CD4-positive, alpha-beta T cell (primary cell): ENCODE measurements around the gene CDK16. TPM values are rescaled to one million over a fixed set of nuclear protein-coding genes. Genes with fewer than 3 reads are reported as not detected.

Source experiments
- ATAC-seq: fragments of 200-7000 bp; cut with Tn5 transposase; one replicate; pipeline ENCODE4 v1.10.0; 2022; ENCODE audit warnings: mild to moderate bottlenecking; ENCODE audit not compliant: poor library complexity
- CTCF ChIA-PET: fragments of 350-600 bp; sonication (Branson Sonifier 250); formaldehyde crosslinking; loops from one replicate; lab custom pipeline; 2021; ENCODE audit warnings: antibody characterized with exemption, inconsistent platforms; lab: Charles Lee
- POLR2A ChIA-PET: fragments of 350-600 bp; sonication (Branson Sonifier 250); formaldehyde crosslinking; loops from one replicate; lab custom pipeline; 2021; ENCODE audit warnings: antibody characterized with exemption, inconsistent platforms; lab: Charles Lee
- DNase-seq, 14 experiments: peaks; one replicate each; pipeline ENCODE4 v3.0.0-alpha.2; 2013 to 2020; ENCODE audit warnings: mixed read lengths in 2 of 14
- H3K27ac ChIP-seq, 2 donors: one replicate each; pipeline versions ENCODE4 v1.5.1 to v1.7.0; 2013; ENCODE audit warnings: low read length in 2 of 2, low read depth in 1 of 2, mild to moderate bottlenecking in 1 of 2
- H3K27me3 ChIP-seq, 2 experiments: 1 replicate in 1 of 2; 2 replicates in 1 of 2; pipeline versions ENCODE4 v1.6.1 to v1.7.0; 2013; ENCODE audit warnings: low read length in 2 of 2, control low read depth in 1 of 2, mild to moderate bottlenecking in 1 of 2, moderate library complexity in 1 of 2; ENCODE audit not compliant: insufficient read depth in 2 of 2, control insufficient read depth in 1 of 2
- H3K36me3 ChIP-seq: one replicate; pipeline ENCODE4 v1.6.1; 2013; ENCODE audit warnings: low read length, control low read depth; ENCODE audit not compliant: insufficient read depth
- H3K4me1 ChIP-seq: one replicate; pipeline ENCODE4 v1.6.1; 2013; ENCODE audit warnings: low read length, control low read depth; ENCODE audit not compliant: insufficient read depth
- H3K4me3 ChIP-seq: one replicate; pipeline ENCODE4 v1.5.1; 2013; ENCODE audit warnings: mild to moderate bottlenecking, low read length, moderate library complexity
- H3K9me3 ChIP-seq, 2 experiments: 1 replicate in 1 of 2; 2 replicates in 1 of 2; pipeline versions ENCODE4 v1.6.1 to v1.7.0; 2013; ENCODE audit warnings: low read length in 2 of 2, mild to moderate bottlenecking in 2 of 2, control low read depth in 1 of 2, moderate library complexity in 1 of 2; ENCODE audit not compliant: control insufficient read depth in 1 of 2, insufficient read depth in 1 of 2
- H3K27ac Mint-ChIP-seq: one replicate; pipeline ENCODE4 v1.8.0; 2020; ENCODE audit warnings: mixed read lengths
- H3K27me3 Mint-ChIP-seq: one replicate; pipeline ENCODE4 v1.8.0; 2021; ENCODE audit warnings: mixed read lengths
- H3K36me3 Mint-ChIP-seq: one replicate; pipeline ENCODE4 v1.8.0; 2021; ENCODE audit warnings: low read depth, mixed read lengths
- H3K4me1 Mint-ChIP-seq: one replicate; pipeline ENCODE4 v1.8.0; 2021; ENCODE audit warnings: low read depth, mixed read lengths
- H3K4me3 Mint-ChIP-seq: one replicate; pipeline ENCODE4 v1.8.0; 2020; ENCODE audit warnings: mild to moderate bottlenecking, mixed read lengths
- H3K9me3 Mint-ChIP-seq: one replicate; pipeline ENCODE4 v1.8.0; 2020; ENCODE audit warnings: mixed read lengths
- intact Hi-C, 2 experiments: fragments of 100-400 bp; cut with DNase I in 1 of 2; cut with micrococcal nuclease in 1 of 2; formaldehyde crosslinking; loops; one replicate each; pipeline versions ENCODE4 v1.15.1 to v1.9.0; 2023 to 2025; cut with DNase I, micrococcal nuclease
- polyA plus RNA-seq, 2 donors: library from polyadenylated mRNA; unstranded; fragments of 120-200 nt; gene quantifications; one replicate each; pipeline ENCODE4 v1.2.1, GENCODE V29; 2013
- total RNA-seq, 174 experiments: library from RNA in 2 of 174; stranded (reverse) in 2 of 174; gene quantifications; one replicate each; pipeline ENCODE4 v1.2.3 and lab custom pipeline; 2021 to 2026
- TF ChIP-seq, protein P1 (sequence below): fragments of 200-600 bp; IDR thresholded peaks from one replicate; pipeline ENCODE4 v1.8.0; 2022; ENCODE audit warnings: antibody characterized with exemption, mild to moderate bottlenecking

Gene CDK16
- total RNA-seq = 100 to 1,000 TPM; 182 to 190 TPM
- 26.1 TPM for polyA plus RNA-seq (2013, experiment 1 of 2)
- 35.1 TPM for polyA plus RNA-seq (2013, experiment 2 of 2)
- 36.0 to 130 (median 56.0) reads per million in 172 experiments for total RNA-seq (lab: John Stamatoyannopoulos, UW)

GRCh38 chrX:47218280-47218919, at the start of gene CDK16:
TSS of gene CDK16 (plus strand) at chrX:47218681. CDS start at chrX:47223558, 4,877 bp downstream.
- intact Hi-C loops = loop anchor here in 1 of 2 experiments (1.0 to 5.0 kb wide), 2 partner anchors 15 to 139 kb away; partner anchors contain the start of gene USP11

DNA sequence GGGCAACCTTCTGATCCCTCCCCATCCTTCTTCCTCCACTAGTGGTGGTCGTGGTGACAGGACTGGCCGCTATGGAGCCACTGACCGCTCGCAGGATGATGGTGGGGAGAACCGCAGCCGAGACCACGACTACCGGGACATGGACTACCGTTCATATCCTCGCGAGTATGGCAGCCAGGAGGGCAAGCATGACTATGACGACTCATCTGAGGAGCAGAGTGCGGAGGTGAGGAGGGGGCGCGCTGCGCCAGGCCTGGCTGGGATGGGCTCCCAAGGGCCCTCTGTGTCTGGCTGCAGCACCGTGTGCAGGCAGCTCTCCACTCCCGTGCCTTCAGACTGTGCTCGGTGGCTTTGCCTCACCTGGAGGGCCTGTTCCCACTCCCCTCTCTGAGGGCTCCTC, 49.2 kb upstream of the CDK16 start:
- Histone ChIP-seq H3K4me1 (no peaks in the 10 kb centered on the region), H3K36me3 (peaks cover 47% of the 10 kb centered on the region), H3K27ac (no peak overlapping the region), H3K9me3 (no peaks in the 10 kb centered on the region), H3K4me3 (no peak overlapping the region), H3K27me3 (no peaks in the 10 kb centered on the region)
- no peak overlapping the region for H3K4me3 Mint-ChIP-seq
- H3K9me3 Mint-ChIP-seq = no peaks in the 10 kb centered on the region
- DNase-seq (no peak), ATAC-seq (no peak)
- ChIA-PET POLR2A (no interaction called here), CTCF (no interaction called here)
- peaks cover 46% of the 10 kb centered on the region for H3K36me3 Mint-ChIP-seq
- no peaks in the 10 kb centered on the region for H3K27me3 Mint-ChIP-seq
- H3K4me1 Mint-ChIP-seq = peaks cover 4% of the 10 kb centered on the region
- TF ChIP-seq, protein P1, sequence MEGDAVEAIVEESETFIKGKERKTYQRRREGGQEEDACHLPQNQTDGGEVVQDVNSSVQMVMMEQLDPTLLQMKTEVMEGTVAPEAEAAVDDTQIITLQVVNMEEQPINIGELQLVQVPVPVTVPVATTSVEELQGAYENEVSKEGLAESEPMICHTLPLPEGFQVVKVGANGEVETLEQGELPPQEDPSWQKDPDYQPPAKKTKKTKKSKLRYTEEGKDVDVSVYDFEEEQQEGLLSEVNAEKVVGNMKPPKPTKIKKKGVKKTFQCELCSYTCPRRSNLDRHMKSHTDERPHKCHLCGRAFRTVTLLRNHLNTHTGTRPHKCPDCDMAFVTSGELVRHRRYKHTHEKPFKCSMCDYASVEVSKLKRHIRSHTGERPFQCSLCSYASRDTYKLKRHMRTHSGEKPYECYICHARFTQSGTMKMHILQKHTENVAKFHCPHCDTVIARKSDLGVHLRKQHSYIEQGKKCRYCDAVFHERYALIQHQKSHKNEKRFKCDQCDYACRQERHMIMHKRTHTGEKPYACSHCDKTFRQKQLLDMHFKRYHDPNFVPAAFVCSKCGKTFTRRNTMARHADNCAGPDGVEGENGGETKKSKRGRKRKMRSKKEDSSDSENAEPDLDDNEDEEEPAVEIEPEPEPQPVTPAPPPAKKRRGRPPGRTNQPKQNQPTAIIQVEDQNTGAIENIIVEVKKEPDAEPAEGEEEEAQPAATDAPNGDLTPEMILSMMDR = no peak
- intact Hi-C loops = no loop called here
- no peak overlapping the region for H3K27ac Mint-ChIP-seq

More at GRCh38 chrX:47218280-47218919, at the start of gene CDK16:
- Mint-ChIP-seq H3K27me3 (no peaks in the 10 kb centered on the region), H3K9me3 (no peaks in the 10 kb centered on the region), H3K36me3 (peaks cover 56% of the 10 kb centered on the region), H3K4me3 (peak within 1 kb of the TSS; percentile 98), H3K4me1 (peaks cover 38% of the 10 kb centered on the region), H3K27ac (peak within 1 kb of the TSS; percentile 98)
- ChIA-PET POLR2A (interaction anchor here (0.7 to 7.3 kb wide), 25 partner anchors 11 to 1972 kb away, joined by 3 to 137 read pairs (median 5); partner anchors contain the start of genes NDUFB11, OTUD5, RBM10 and RBM3), CTCF (interaction anchor here (0.6 to 1.7 kb wide), 3 partner anchors 73 to 477 kb away, joined by 3 to 6 read pairs (median 3); partner anchors contain the start of genes NDUFB11 and RBM10)
- peak; percentile 7 for ATAC-seq
- TF ChIP-seq, protein P1 = no peak
- Histone ChIP-seq H3K4me3 (peak within 1 kb of the TSS; percentile 81), H3K9me3 (no peaks in the 10 kb centered on the region), H3K27me3 (no peaks in the 10 kb centered on the region), H3K36me3 (peaks cover 24% of the 10 kb centered on the region), H3K4me1 (peaks cover 30% of the 10 kb centered on the region), H3K27ac (peak within 1 kb of the TSS; percentile 89 to 99)
- DNase-seq = peak; percentile 36 to 90 (median 71)

DNA sequence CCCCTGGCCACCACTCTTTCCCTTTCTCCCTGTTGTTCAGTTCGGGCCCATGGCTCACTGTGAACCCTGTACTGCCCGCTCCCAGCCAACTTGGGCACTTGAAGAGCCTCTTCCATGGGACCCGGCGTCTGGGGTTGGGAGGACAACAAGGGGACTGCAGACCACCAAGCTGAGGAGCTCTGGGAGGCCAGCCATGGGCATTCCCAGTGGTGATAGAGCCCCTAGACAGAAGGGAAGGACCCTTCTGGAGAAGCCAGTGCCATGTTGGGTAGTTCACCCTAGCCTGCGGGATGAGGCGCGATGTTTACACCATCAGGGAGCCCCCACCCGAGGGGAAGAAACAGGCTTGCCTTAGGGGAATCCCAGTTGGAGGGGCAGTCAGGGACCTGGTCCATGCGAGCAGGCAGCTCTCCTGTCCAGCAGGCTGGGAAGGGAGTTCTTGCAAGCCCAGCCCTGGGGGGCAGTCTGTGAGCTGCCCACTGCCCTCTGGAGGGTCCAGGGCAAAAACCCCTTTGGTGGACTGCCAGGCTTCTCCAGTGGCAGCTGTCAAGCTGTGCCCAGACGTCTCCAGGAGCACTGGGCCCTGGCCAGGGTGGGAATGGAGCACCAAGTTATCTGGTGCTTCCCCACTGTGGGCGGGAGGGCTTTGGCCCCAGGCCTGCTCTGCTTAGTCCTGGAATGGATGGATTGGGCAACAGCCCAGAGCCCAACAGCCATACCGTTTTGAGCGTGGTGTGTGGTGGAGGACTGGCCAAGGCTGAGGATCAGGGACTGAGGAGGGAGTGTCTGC, 48.6 kb upstream of the CDK16 start:
- peaks cover 4% of the 10 kb centered on the region for H3K4me1 Mint-ChIP-seq
- ChIA-PET CTCF (no interaction called here), POLR2A (interaction anchor here (0.5 kb wide), 1 partner anchor 207 kb away, joined by 4 read pairs; no protein-coding TSS in a partner anchor)
- H3K36me3 Mint-ChIP-seq = peaks cover 41% of the 10 kb centered on the region
- H3K27me3 Mint-ChIP-seq = no peaks in the 10 kb centered on the region
- H3K27ac Mint-ChIP-seq = no peak overlapping the region
- intact Hi-C loops = no loop called here
- no peak overlapping the region for H3K4me3 Mint-ChIP-seq
- H3K9me3 Mint-ChIP-seq = no peaks in the 10 kb centered on the region
- peaks cover 52% of the 10 kb centered on the region for H3K36me3 ChIP-seq
- H3K27ac ChIP-seq = no peak overlapping the region
- no peaks in the 10 kb centered on the region for H3K4me1 ChIP-seq
- TF ChIP-seq, protein P1 = no peak
- no peaks in the 10 kb centered on the region for H3K9me3 ChIP-seq
- DNase-seq (no peak), ATAC-seq (no peak)
- H3K4me3 ChIP-seq = no peak overlapping the region
- H3K27me3 ChIP-seq = no peaks in the 10 kb centered on the region
